ENCODE results near the gene KHNYN. TPM values are rescaled to one million over a fixed set of nuclear protein-coding genes. Genes with fewer than 3 reads are reported as not detected.
A peak's percentile ranks its signal among the peaks of the same experiment; 100 is the strongest.

The KHNYN gene
- total RNA-seq (2021) (33.2 to 34.2 TPM (median 33.3 TPM) in 3 replicates), Bru-seq, nascent RNA (percentile 70 among the genes with signal in this experiment)
- long read RNA-seq, experiment 1, transcript KHNYN-202 (8 exons, 3,359 nt), result major isoform, 26 of 77 reads
- long read RNA-seq, experiment 1, partial matches to known transcripts, result 42 of 77 reads
- long read RNA-seq, experiment 1, other reads (novel, unspliced or antisense), result 4 of 77 reads
- long read RNA-seq, experiment 2, partial matches to known transcripts, result 4 of 50 reads
- long read RNA-seq, experiment 2, other reads (novel, unspliced or antisense), result 43 of 50 reads
- long read RNA-seq, experiment 3, result 0 reads

DNA sequence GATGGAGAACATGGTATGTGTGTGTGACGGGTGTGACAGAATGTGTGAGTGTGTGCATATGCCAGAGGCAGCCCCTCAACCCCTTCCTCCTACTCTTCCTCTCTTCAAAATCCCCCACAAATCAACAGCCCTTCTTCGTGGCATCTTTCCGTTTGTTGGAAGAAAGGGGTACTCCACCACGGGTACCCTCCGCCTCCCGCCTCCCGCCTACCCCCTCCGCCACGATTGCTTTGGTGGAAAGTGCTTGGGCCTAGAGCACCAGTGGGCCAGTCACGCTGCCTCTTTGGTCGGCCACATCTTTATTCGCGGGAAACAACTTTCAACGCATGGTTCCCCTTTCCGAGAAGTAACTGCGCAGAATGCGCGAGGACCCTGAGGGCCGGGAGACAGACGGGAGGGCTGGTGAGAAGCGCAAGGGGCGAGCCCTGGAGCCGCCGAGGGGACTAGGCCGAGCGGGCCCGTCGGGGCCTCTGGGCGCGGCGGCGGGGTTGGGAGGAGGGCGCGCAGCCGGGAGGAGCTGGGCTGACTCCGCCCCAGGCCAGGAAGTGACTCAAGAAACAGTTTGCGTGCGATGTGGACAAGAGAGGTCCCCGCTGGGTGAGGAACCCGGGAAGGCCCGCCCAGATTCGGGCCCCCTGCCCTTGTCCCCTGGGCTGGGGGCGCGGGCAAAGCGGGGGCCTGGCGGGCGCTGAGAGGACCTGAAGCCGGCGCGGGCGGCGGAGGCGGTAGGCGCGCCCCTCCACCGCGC, at the start of gene KHNYN, which contains the start of gene CBLN3:
Gene KHNYN, plus strand, starts transcription at position 560 of the 748 bp plus-strand sequence. CDS start 777 bp downstream, outside the sequence.
Gene CBLN3, minus strand, starts transcription at position 274 of the 748 bp plus-strand sequence. CDS start 614 bp downstream, outside the sequence.
- 0 out of 2 replicates have a peak, but pooled peaks have one; percentile 38 for TF ChIP-seq JUN (CRISPR knock-in tag; IDR thresholded peaks at IDR 0.05)
- TF ChIP-seq, protein P1, sequence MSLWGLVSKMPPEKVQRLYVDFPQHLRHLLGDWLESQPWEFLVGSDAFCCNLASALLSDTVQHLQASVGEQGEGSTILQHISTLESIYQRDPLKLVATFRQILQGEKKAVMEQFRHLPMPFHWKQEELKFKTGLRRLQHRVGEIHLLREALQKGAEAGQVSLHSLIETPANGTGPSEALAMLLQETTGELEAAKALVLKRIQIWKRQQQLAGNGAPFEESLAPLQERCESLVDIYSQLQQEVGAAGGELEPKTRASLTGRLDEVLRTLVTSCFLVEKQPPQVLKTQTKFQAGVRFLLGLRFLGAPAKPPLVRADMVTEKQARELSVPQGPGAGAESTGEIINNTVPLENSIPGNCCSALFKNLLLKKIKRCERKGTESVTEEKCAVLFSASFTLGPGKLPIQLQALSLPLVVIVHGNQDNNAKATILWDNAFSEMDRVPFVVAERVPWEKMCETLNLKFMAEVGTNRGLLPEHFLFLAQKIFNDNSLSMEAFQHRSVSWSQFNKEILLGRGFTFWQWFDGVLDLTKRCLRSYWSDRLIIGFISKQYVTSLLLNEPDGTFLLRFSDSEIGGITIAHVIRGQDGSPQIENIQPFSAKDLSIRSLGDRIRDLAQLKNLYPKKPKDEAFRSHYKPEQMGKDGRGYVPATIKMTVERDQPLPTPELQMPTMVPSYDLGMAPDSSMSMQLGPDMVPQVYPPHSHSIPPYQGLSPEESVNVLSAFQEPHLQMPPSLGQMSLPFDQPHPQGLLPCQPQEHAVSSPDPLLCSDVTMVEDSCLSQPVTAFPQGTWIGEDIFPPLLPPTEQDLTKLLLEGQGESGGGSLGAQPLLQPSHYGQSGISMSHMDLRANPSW (CRISPR knock-in tag; conservative IDR thresholded peaks at IDR 0.05; ENCODE audit: low read depth), result no peak
- TF ChIP-seq, protein P2, sequence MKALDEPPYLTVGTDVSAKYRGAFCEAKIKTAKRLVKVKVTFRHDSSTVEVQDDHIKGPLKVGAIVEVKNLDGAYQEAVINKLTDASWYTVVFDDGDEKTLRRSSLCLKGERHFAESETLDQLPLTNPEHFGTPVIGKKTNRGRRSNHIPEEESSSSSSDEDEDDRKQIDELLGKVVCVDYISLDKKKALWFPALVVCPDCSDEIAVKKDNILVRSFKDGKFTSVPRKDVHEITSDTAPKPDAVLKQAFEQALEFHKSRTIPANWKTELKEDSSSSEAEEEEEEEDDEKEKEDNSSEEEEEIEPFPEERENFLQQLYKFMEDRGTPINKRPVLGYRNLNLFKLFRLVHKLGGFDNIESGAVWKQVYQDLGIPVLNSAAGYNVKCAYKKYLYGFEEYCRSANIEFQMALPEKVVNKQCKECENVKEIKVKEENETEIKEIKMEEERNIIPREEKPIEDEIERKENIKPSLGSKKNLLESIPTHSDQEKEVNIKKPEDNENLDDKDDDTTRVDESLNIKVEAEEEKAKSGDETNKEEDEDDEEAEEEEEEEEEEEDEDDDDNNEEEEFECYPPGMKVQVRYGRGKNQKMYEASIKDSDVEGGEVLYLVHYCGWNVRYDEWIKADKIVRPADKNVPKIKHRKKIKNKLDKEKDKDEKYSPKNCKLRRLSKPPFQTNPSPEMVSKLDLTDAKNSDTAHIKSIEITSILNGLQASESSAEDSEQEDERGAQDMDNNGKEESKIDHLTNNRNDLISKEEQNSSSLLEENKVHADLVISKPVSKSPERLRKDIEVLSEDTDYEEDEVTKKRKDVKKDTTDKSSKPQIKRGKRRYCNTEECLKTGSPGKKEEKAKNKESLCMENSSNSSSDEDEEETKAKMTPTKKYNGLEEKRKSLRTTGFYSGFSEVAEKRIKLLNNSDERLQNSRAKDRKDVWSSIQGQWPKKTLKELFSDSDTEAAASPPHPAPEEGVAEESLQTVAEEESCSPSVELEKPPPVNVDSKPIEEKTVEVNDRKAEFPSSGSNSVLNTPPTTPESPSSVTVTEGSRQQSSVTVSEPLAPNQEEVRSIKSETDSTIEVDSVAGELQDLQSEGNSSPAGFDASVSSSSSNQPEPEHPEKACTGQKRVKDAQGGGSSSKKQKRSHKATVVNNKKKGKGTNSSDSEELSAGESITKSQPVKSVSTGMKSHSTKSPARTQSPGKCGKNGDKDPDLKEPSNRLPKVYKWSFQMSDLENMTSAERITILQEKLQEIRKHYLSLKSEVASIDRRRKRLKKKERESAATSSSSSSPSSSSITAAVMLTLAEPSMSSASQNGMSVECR (CRISPR knock-in tag; IDR thresholded peaks at IDR 0.05; ENCODE audit: borderline replicate concordance), result 0 out of 2 replicates have a peak, but pooled peaks have one; percentile 30
- TF ChIP-seq, protein P3, sequence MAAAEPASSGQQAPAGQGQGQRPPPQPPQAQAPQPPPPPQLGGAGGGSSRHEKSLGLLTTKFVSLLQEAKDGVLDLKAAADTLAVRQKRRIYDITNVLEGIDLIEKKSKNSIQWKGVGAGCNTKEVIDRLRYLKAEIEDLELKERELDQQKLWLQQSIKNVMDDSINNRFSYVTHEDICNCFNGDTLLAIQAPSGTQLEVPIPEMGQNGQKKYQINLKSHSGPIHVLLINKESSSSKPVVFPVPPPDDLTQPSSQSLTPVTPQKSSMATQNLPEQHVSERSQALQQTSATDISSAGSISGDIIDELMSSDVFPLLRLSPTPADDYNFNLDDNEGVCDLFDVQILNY (CRISPR knock-in tag; IDR thresholded peaks at IDR 0.05), result peak; percentile 17; the same call in 1 of the 2 replicates
- TF ChIP-seq, protein P4, sequence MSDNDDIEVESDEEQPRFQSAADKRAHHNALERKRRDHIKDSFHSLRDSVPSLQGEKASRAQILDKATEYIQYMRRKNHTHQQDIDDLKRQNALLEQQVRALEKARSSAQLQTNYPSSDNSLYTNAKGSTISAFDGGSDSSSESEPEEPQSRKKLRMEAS (CRISPR knock-in tag; IDR thresholded peaks at IDR 0.05), result peak; percentile 74; the same call in 1 of the 2 replicates
- TF ChIP-seq ZNF263 (CRISPR knock-in tag; IDR thresholded peaks at IDR 0.05; ENCODE audit: low read depth), result 0 out of 2 replicates have a peak, but pooled peaks have one; percentile 82
- TF ChIP-seq ZNF232 (CRISPR knock-in tag; IDR thresholded peaks at IDR 0.05), result no peak
- TF ChIP-seq GABPB1 (CRISPR knock-in tag; IDR thresholded peaks at IDR 0.05), result peak; percentile 74
- TF ChIP-seq, protein P5, sequence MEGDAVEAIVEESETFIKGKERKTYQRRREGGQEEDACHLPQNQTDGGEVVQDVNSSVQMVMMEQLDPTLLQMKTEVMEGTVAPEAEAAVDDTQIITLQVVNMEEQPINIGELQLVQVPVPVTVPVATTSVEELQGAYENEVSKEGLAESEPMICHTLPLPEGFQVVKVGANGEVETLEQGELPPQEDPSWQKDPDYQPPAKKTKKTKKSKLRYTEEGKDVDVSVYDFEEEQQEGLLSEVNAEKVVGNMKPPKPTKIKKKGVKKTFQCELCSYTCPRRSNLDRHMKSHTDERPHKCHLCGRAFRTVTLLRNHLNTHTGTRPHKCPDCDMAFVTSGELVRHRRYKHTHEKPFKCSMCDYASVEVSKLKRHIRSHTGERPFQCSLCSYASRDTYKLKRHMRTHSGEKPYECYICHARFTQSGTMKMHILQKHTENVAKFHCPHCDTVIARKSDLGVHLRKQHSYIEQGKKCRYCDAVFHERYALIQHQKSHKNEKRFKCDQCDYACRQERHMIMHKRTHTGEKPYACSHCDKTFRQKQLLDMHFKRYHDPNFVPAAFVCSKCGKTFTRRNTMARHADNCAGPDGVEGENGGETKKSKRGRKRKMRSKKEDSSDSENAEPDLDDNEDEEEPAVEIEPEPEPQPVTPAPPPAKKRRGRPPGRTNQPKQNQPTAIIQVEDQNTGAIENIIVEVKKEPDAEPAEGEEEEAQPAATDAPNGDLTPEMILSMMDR (IDR thresholded peaks at IDR 0.05), result no peak
- peak; percentile 68 for TF ChIP-seq SP1 (CRISPR knock-in tag; conservative IDR thresholded peaks at IDR 0.05)
- Mint-ChIP-seq H3K27me3 (ENCODE audit: low read depth) (peaks cover 19% of the 10 kb centered on the region), H3K9me3 (no peaks in the 10 kb centered on the region), H3K4me1 (peaks cover 31% of the 10 kb centered on the region), H3K27ac (no peak within 1 kb of the TSS), H3K36me3 (peaks cover 10% of the 10 kb centered on the region), H3K4me3 (peak within 1 kb of the TSS; percentile 74)
- POLR2A ChIA-PET, result interaction anchor here (0.5 to 3.3 kb wide), 5 partner anchors 63 to 1810 kb away, joined by 3 to 23 read pairs (median 5); no protein-coding TSS in a partner anchor
- peak; percentile 70 for ATAC-seq
- DNase-seq (ENCODE audit: low spot score), result peak; percentile 80
- CTCF ChIA-PET, result interaction anchor here (0.6 to 11.4 kb wide), 22 partner anchors 8 to 289 kb away, joined by 3 to 518 read pairs (median 10); partner anchors contain the start of genes ADCY4, CIDEB, DHRS1 and LTB4R2

All from WTC11 (cell line).